ELF-1 (cell line): Measurements from ENCODE around the gene CEP89.
"Not testable (repeated sequence)": the region's sequence is repeated elsewhere in the genome, so short reads cannot be mapped to it uniquely, and the experiment has no call there.

Source experiments
- DNase-seq: peaks from one replicate; pipeline ENCODE4 v3.0.0-alpha.2; 2016; ENCODE audit warnings: low read depth, low spot score

CEP89 gene

GRCh38 chr19:32842061-32842460, 129.7 kb downstream of the CEP89 start:
- DNase-seq: no peak

DNA sequence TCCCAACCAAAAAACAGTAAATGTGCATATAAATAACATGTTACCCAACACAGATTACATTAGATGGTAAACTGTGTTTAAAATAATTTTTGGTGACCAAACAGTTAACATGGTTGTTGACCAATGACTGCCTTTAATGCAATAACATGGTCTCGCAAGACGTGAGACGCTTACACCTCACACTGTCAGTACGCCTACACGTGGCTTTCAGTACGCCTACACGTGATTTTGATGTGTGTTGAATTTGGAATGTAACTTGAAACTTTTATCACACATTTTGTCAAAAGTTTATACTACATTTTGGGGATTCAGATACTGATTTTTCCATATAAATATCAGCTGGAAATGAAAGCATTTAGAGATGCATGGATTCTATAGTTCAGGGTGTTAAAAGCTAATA, 134.2 kb downstream of the CEP89 start:
- DNase-seq: no peak

GRCh38 chr19:32833388-32833787, 138.4 kb downstream of the CEP89 start:
- not testable (repeated sequence) for DNase-seq

GRCh38 chr19:32832825-32833224, 138.9 kb downstream of the CEP89 start:
- DNase-seq: not testable (repeated sequence)

DNA sequence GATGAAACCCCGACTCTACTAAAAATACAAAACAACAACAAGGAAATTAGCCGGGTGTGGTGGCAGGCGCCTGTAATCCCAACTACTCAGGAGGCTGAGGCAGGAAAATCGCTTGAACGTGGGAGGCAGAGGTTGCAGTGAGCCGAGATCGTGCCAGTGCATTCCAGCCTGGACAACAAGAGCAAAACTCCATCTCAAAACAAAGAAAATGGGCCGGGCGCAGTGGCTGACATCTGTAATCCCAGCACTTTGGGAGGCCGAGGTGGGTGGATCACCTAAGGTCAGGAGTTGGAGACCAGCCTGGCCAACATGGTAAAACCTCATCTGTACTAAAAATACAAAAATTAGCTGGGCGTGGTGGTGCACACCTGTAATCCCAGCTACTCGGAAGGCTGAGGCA, 139.7 kb downstream of the CEP89 start:
- DNase-seq: not testable (repeated sequence)

GRCh38 chr19:32831611-32832010, 140.1 kb downstream of the CEP89 start:
- DNase-seq: no peak

- peak; percentile 23 for DNase-seq
Observed at GRCh38 chr19:32830231-32831014, 141.3 kb downstream of the CEP89 start.

- no peak for DNase-seq
Observed at GRCh38 chr19:32829345-32829896, 142.3 kb downstream of the CEP89 start.

- no peak for DNase-seq
Observed at GRCh38 chr19:32828643-32829344, 143.0 kb downstream of the CEP89 start.

- DNase-seq: peak; percentile 23
Observed at GRCh38 chr19:32828139-32828538, 143.6 kb downstream of the CEP89 start.
